GM19397 (cell line): ENCODE results near the gene MOCOS.

Experiments used
- ATAC-seq: cut with Tn5 transposase; IDR thresholded peaks from one replicate; pipeline ENCODE4 v1.9.1; 2021; ENCODE audit warnings: mild to moderate bottlenecking, moderate library complexity; ENCODE audit not compliant: unreplicated experiment

MOCOS gene

DNA sequence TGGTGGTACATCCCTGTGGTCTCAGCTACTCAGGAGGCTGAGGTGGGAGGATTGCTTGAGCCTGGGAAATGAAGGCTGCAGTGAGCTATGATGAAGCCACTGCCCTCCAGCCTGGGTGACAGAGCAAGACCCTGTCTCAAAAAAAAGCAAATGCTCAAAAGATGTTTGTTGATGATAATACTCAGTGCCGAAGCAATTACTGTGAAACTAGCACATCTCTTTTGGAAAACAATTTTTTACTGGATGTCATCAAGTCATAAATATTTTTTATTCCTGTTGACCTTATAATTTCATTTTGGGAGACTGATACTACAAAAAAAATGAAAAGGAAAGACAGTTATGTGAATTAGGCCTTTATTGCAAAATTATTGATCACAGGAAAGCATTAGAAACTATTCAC lies 75.7 kb downstream of the MOCOS start:
- no peak for ATAC-seq

DNA sequence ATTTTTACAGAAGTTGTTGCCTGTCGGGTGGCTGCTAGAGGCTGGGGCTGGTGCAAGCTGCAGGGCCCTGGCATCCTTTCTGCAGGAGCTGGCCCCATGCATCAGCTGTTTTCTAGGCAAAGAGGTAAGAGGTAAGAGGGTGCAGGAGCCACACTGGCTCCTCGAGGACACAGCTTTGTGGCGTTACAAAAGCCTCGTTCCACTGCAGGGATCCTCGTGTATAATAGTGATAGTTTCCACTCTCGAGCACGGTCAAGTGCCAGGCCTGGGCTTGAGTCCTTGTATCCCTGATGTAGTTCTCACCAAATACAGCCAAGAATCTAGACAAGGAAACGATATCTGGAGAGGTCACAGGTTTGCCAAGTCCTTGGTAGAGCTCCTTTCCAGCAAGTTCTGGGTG lies 77.0 kb downstream of the MOCOS start:
- no peak for ATAC-seq

- ATAC-seq: no peak
These were observed 77.7 kb downstream of the MOCOS start for GRCh38 chr18:36265015-36265414.

GRCh38 chr18:36269157-36269556 lies 81.9 kb downstream of the MOCOS start:
- ATAC-seq: no peak

DNA sequence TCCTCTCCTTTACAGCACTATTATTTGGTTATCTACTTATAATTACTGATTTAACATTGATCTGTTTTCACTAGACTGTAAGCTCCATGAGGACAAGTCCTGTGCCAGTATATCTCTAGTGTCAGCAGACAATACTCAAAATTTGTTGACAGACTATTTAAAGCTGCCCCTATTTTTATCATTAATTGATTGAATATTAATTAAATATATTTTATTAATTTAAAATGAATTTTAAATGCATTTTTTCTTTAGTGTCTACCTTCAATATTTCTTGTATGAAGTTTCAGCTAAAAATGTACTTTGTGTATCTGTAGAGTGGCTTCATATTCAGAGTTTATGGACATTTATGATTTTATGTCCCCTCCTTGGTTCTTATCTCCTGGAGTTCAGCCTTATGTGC lies 83.9 kb downstream of the MOCOS start:
- ATAC-seq: no peak

GRCh38 chr18:36273347-36273746 lies 86.0 kb downstream of the MOCOS start:
- no peak for ATAC-seq

- no peak for ATAC-seq
These were observed 86.9 kb downstream of the MOCOS start for GRCh38 chr18:36274083-36274715.

DNA sequence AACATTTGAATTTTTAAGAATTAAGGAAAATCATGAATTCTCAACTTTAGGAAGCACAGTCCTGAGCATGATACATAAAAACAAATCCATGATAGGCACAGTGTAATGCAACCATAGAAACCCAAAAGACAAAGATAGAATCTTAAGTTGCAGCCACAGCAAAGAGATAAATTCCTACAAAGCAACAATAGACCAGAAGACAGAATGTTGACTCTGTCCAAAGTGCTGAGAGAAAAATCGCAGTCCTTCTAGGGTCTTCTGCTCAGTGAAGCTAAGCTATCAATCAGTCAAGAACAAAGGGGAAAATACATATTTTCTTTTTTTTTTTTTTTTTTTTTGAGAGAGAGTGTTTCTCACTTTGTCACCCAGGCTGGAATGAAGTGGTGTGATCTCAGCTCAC lies 88.3 kb downstream of the MOCOS start:
- ATAC-seq: no peak

- ATAC-seq: no peak
These were observed 91.7 kb downstream of the MOCOS start for GRCh38 chr18:36279001-36279400.

DNA sequence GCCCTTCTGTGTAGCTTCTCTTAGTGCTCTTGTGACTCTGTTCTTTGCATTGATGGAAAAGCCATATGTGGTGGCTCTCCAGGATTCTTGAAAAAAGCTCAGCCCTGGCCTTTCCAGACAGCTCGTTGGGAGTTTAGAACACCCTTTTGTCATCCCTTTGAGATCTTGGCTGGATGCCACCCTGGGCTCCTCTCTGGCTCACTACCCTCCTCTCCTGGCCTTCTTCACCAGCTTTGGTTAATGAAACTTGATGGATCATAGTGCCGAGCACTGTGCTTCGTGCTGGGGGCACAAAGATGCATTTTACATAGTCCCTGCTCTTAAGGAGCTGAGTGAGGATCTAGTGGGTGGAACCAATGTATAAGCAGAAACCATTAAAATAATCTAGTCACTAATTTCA lies 94.6 kb downstream of the MOCOS start:
- no peak for ATAC-seq

DNA sequence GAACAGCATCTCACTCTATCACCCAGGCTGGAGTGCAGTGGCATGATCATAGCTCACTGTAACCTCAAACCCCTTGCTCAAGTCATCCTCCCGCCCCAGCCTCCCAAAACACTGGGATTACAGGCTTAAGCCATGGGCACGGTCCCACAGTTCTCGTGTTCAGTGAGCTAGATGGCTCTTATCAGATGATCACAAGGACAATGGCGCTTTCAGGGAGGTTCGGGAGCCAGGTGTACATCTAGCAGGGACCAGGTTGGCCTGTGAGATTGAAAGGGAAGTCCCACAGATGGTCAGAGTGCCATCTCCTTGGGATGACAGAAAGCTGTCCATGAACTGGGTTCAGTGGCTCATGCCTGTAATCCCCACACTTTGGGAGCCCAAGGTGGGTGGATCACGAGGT lies 96.2 kb downstream of the MOCOS start:
- ATAC-seq: no peak

GRCh38 chr18:36284268-36284667 lies 97.0 kb downstream of the MOCOS start:
- ATAC-seq: no peak

DNA sequence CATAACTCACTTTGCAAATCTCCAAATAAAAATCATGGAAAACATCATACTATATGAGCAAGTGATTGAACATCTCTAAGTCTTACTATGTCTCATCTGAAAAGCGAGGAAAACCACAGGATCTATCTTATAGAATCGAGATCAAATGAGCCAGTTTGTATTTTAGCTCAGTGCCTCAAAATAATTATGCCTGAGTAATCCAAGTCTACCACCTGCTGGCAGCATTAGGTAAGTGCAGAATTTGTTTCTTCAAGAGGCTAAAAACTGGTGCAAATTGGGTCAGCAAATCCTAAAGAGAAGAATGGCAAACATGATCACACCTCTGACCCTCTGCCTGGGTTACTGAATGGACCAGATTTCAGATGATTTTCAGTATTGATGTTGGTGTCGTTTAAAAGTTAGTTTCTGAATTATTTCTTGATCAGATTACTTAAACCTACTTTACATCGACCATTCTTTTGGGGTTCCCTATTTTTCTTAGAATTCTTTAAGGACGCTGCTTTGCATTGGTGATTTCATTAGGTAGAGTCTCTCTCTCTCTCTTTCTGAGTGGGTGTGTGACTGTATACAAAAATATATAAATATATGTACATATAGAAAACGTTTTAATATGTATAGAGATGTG lies 97.5 kb downstream of the MOCOS start:
- no peak for ATAC-seq

GRCh38 chr18:36287653-36288052 lies 100.4 kb downstream of the MOCOS start:
- no peak for ATAC-seq

- ATAC-seq: no peak
These were observed 101.4 kb downstream of the MOCOS start for GRCh38 chr18:36288689-36289088.

DNA sequence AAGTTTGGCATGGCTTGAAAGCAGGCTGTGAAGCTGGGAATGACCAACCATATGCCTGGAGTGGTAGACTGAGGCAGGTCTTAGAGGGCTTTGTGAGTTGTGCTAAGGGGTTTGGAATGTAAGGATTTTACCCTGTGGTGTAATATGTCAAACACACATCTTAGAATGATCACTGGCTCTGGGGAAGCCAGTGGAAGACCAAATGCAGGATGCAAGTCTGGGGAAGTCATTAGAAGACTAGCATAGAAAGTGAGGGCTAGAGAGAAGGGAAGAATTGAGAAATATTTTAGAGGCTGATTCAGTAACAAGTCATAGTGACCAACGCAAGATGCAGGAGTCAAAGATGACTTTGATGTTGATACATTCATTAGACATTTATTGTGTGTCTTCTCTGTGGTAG lies 106.7 kb downstream of the MOCOS start:
- ATAC-seq: no peak

DNA sequence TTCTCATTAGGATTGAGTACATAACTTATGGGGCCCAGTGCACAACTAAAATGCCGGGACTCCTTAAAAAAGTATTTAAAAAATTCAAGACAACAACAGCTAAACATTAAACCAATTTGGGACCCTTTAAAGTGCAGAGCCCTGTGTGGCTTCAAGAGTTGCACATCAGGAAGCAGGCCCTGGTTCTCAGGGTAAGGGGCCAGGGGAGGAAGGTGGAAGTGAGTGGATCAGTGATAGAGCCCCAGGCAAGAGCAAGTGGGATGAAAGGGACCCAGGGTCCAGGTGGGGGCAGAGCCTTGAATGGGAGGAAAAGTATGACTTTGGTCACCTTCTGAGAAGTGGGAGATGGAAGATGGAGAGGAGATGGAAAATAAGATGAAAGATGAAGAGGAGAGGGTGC lies 107.9 kb downstream of the MOCOS start:
- ATAC-seq: no peak

DNA sequence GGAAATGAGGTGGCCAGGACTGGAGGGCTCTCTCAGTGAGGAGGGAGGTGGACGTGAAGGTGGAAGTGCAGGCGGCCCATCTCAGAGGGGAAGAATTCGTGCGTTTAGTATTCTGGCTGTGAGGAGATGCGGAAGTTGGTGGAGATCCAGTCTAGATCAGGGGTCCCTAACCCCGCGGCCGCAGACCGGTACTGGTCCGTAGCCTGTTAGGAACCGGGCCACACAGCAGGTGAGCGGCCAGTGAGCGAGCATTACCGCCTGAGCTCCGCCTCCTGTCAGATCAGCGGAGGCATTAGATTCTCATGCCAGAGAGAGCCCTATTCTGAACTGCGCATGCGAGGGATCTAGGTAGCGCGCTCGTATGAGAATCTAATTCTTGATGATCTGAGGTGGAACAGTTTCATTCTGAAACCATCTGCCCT lies 108.6 kb downstream of the MOCOS start:
- ATAC-seq: no peak

DNA sequence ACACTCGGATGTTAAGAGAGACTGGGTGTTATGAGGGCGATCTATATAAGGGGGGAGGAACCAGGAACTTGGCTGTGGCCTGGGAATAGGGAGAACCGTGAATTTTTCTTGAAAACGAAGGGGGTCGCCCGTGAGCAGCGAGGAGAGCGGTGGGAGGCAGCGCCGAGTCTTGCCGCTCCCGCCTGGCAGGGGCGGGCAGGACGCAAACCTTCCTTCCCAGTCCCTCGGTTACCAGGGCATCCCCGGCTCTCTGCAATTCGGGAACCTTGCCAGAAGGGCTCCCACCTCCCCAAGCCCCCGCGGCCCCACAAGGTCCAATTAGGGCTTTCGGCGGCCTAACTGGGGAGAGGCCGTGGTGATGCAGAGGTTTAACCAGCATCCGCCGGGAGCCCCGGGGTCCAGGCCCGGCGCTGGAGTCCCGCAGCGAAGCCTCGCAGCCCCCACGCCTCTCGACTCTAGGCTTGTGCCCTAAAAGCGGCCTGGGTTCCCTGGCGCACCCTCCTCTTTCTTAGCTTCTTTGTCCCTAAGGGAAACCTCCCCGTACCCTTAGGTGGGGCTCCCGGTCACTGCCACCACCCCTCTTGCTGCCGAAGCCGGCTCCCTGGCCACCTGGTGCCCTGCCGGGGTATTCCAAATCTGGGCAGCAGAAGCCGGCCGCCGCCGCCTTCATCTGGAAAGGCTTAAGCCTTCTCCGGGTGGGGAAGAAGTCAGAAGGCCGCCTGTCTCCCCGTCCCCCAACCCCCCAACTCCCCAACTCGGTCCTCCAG lies 109.5 kb downstream of the MOCOS start:
- ATAC-seq: peak; percentile 15

- peak; percentile 57 for ATAC-seq
These were observed 110.3 kb downstream of the MOCOS start, which contains the start of gene FHOD3 for GRCh38 chr18:36297417-36298125. FHOD3 (plus strand) TSS chr18:36297713; CDS start chr18:36297836, 123 bp downstream.

DNA sequence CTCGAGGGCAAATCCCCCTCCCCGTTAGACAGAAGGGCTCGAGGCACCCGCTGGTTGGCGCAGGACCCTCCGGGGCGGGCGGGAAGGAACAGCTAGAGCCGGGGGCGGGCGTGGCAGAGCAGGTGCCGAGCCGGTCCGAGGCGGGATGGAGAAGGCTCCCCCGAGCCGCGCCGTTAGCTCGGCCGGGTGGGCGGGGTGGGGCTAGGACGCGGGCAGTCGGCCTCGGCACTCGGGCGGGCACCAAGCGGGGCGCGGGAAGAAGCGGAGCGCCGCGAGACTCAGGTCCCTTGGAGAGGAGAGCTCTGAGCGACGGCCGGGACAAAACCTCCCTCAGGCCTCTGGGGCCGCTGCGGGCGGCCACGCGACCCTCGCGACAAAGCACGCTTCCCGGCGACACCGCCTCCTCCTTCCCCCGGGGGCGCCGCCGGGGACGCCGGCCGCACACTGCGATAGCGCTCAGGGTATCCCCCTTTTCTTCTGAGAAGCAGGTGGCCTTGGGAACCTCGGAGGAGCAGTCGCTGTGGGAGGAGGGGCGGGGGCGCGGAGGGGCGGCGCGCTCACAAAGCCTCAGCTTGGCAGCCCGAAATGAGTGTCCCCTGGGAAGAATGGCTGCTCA lies 110.9 kb downstream of the MOCOS start:
- ATAC-seq: peak; percentile 27
